ENCODE measurements around the gene TOP1. TPM values are rescaled to one million over a fixed set of nuclear protein-coding genes. Genes with fewer than 3 reads are reported as not detected.

The TOP1 gene
- total and polyA plus RNA-seq, 2 of the 4 experiments (the other 2 are of a cell fraction): 14.0 to 21.5 TPM

GRCh38 chr20:40991181-40991889 lies 37.3 kb upstream of the TOP1 start:
- dilution Hi-C loops (cut with HindIII; ENCODE audit: low sequenced_read_pairs, unreplicated experiment) (no loop called here), in situ Hi-C loops (cut with MboI; ENCODE audit: low sequenced_read_pairs) (no loop called here), intact Hi-C loops (cut with micrococcal nuclease) (no loop called here)
- H3K18ac ChIP-seq (ENCODE audit: low read depth, low read length): peak overlapping the region; percentile 31
- DNase-seq (no peak), ATAC-seq (ENCODE audit: low read depth) (peak; percentile 13; the same call in 1 of the 2 replicates)
- peaks cover 9 to 44% of the 10 kb centered on the region in 2 experiments for H3K79me1 ChIP-seq (ENCODE audit: low read depth in 1 of 2, low read length in 2 of 2)
- ChIA-PET CTCF (interaction anchor here (0.6 to 4.5 kb wide), 16 partner anchors 9 to 148 kb away, joined by 3 to 26 read pairs (median 4); no protein-coding TSS in a partner anchor), POLR2A (ENCODE audit: unreplicated experiment) (interaction anchor here (0.9 kb wide), 1 partner anchor 107 kb away, joined by 10 read pairs; no protein-coding TSS in a partner anchor)
- peak overlapping the region; percentile 17 to 74; a peak in 3 of 4 replicates for H4K8ac ChIP-seq (ENCODE audit: low read depth in 2 of 2, low read length in 2 of 2)
- no peaks in the 10 kb centered on the region for H3K36me3 ChIP-seq (ENCODE audit: control insufficient read depth, insufficient read depth, low read length)
- BruUV-seq (replicated peaks): no TSS peak
- H4K5ac ChIP-seq (ENCODE audit: low read depth, low read length): peak overlapping the region; percentile 62; the same call in 1 of the 2 replicates
- no peaks in the 10 kb centered on the region for H3K27me3 ChIP-seq (ENCODE audit: control insufficient read depth, insufficient read depth, low read length)
- no peak overlapping the region for H3K9ac ChIP-seq (ENCODE audit: low read depth, low read length)
- peak overlapping the region; percentile 83; the same call in 2 of the 3 replicates for H2BK15ac ChIP-seq (ENCODE audit: low read depth, low read length)
- H3K4ac ChIP-seq (ENCODE audit: low read depth, low read length): peak overlapping the region; percentile 76
- H2AFZ ChIP-seq (replicated peaks; ENCODE audit: low read length, poor library complexity): peak overlapping the region; percentile 69
- H3K27ac ChIP-seq (ENCODE audit: insufficient read depth, low read length): peak overlapping the region; percentile 19
- peak overlapping the region; percentile 86 for H2AK5ac ChIP-seq (ENCODE audit: low read depth, low read length)
- TF ChIP-seq CTCF (conservative IDR thresholded peaks at IDR 0.05; ENCODE audit: low read depth, low read length): no peak
- TF ChIP-seq POLR2A (IDR thresholded peaks at IDR 0.05; ENCODE audit: low read depth, low read length): no peak
- TF ChIP-seq RFX5 (IDR thresholded peaks at IDR 0.05; ENCODE audit: low read depth, low read length): no peak
- no peak for TF ChIP-seq SMC3 (IDR thresholded peaks at IDR 0.05; ENCODE audit: low read depth, low read length)
- TF ChIP-seq MXI1 (IDR thresholded peaks at IDR 0.05; ENCODE audit: borderline replicate concordance, low read depth, low read length): no peak
- TF ChIP-seq FOS (IDR thresholded peaks at IDR 0.05; ENCODE audit: low read depth, low read length): no peak
- TF ChIP-seq CEBPB (IDR thresholded peaks at IDR 0.05; ENCODE audit: low read depth, low read length): no peak
- TF ChIP-seq NFE2L2 (IDR thresholded peaks at IDR 0.05; ENCODE audit: low read depth, low read length): no peak
- TF ChIP-seq BHLHE40 (IDR thresholded peaks at IDR 0.05; ENCODE audit: low read depth, low read length): no peak
- no peak for TF ChIP-seq MAZ (IDR thresholded peaks at IDR 0.05; ENCODE audit: borderline replicate concordance, low read depth, low read length)
- TF ChIP-seq CHD1 (IDR thresholded peaks at IDR 0.05; ENCODE audit: low read depth, low read length): no peak
- H3K4me2 ChIP-seq (ENCODE audit: low read depth, low read length): no peak overlapping the region
- no peak overlapping the region for H3K4me3 ChIP-seq (ENCODE audit: insufficient read depth, low read depth, low read length)
- H3K14ac ChIP-seq (replicated peaks; ENCODE audit: low read depth, low read length): peak overlapping the region; percentile 65
- peak overlapping the region; percentile 65 for H2AK9ac ChIP-seq (replicated peaks; ENCODE audit: low read depth, low read length, poor library complexity)
- H3K9me3 ChIP-seq (ENCODE audit: control insufficient read depth, insufficient read depth, low read length): no peaks in the 10 kb centered on the region
- H3K4me1 ChIP-seq (ENCODE audit: control insufficient read depth, insufficient read depth, low read length): peaks cover 12% of the 10 kb centered on the region
- H4K91ac ChIP-seq (ENCODE audit: insufficient read depth, low read depth, low read length): peak overlapping the region; percentile 83
- H2BK5ac ChIP-seq (ENCODE audit: low read depth, low read length, poor library complexity, severe bottlenecking): peak overlapping the region; percentile 46
- peak overlapping the region; percentile 59 for H3K23ac ChIP-seq (ENCODE audit: low read depth, low read length)
- peak overlapping the region; percentile 74 for H2BK120ac ChIP-seq (ENCODE audit: low read depth, low read length)
- H3K56ac ChIP-seq (ENCODE audit: extremely low read depth, insufficient read depth, low read length): no peak overlapping the region; the same call in 1 of the 2 replicates
- H3K9me1 ChIP-seq (ENCODE audit: insufficient read depth, low read length): peaks cover 14% of the 10 kb centered on the region
- H2BK20ac ChIP-seq (ENCODE audit: low read depth, low read length): peak overlapping the region; percentile 85; the same call in 1 of the 2 replicates
- no peaks in the 10 kb centered on the region for H4K20me1 ChIP-seq (ENCODE audit: insufficient read depth, low read length)
- WGBS, 2 experiments (ENCODE audit: extremely low coverage in 2 of 2, insufficient read length in 1 of 2): no CpG with 5 or more reads among the region's 2 CpGs
